WTC11 (cell line): ENCODE measurements around the gene SEC14L6. TPM values are rescaled to one million over a fixed set of nuclear protein-coding genes. Genes with fewer than 3 reads are reported as not detected.

Experiments
- ATAC-seq: fragments of 200-7000 bp; cut with Tn5 transposase; 2 replicates; pipeline ENCODE4 v1.10.0; 2021; ENCODE audit warnings: mild to moderate bottlenecking, moderate library complexity
- CTCF ChIA-PET: fragments of 300-600 bp; sonication (Branson Sonifier 250); formaldehyde crosslinking; loops from one replicate; lab custom pipeline; 2021; ENCODE audit warnings: antibody characterized with exemption; lab: Charles Lee
- POLR2A ChIA-PET: fragments of 350-600 bp; sonication (Branson Sonifier 250); formaldehyde crosslinking; loops from one replicate; lab custom pipeline; 2021; ENCODE audit warnings: antibody characterized with exemption; lab: Charles Lee
- DNase-seq: peaks from one replicate; pipeline ENCODE4 v3.0.0; 2021; ENCODE audit warnings: low spot score
- H3K27ac Mint-ChIP-seq: 2 replicates; pipeline ENCODE4 v1.8.0; 2021; ENCODE audit warnings: mixed read lengths
- H3K27me3 Mint-ChIP-seq: 2 replicates; pipeline ENCODE4 v1.8.0; 2021; ENCODE audit warnings: low read depth, mild to moderate bottlenecking, moderate library complexity, mixed read lengths
- H3K36me3 Mint-ChIP-seq: 2 replicates; pipeline ENCODE4 v1.8.0; 2021; ENCODE audit warnings: mixed read lengths
- H3K4me1 Mint-ChIP-seq: 2 replicates; pipeline ENCODE4 v1.8.0; 2022; ENCODE audit warnings: mixed read lengths
- H3K4me3 Mint-ChIP-seq: 2 replicates; pipeline ENCODE4 v1.8.0; 2021; ENCODE audit warnings: mild to moderate bottlenecking, moderate library complexity, mixed read lengths
- H3K9me3 Mint-ChIP-seq: 2 replicates; pipeline ENCODE4 v1.8.0; 2021; ENCODE audit warnings: mixed read lengths
- AR ChIP-seq: fragments of 250-450 bp; sonication (Bioruptor Pico); IDR thresholded peaks from 2 replicates; pipeline ENCODE4 v1.9.0; 2021; ENCODE audit warnings: mild to moderate bottlenecking
- ELF4 ChIP-seq: sonication (generic); formaldehyde crosslinking; IDR thresholded peaks from 2 replicates; pipeline ENCODE4 v1.8.1; 2022; ENCODE audit warnings: low read depth, mild to moderate bottlenecking, moderate library complexity, missing genetic modification reagents
- EMX1 ChIP-seq: fragments of 250-450 bp; sonication (Bioruptor Pico); IDR thresholded peaks from 2 replicates; pipeline ENCODE4 v1.8.0; 2021; ENCODE audit warnings: mild to moderate bottlenecking
- ERG ChIP-seq: fragments of 250-450 bp; sonication (Bioruptor Pico); IDR thresholded peaks from 2 replicates; pipeline ENCODE4 v1.8.0; 2021; ENCODE audit warnings: mild to moderate bottlenecking
- ESRRA ChIP-seq: sonication (generic); formaldehyde crosslinking; IDR thresholded peaks from 2 replicates; pipeline ENCODE4 v1.8.1; 2022; ENCODE audit warnings: mild to moderate bottlenecking, missing genetic modification reagents, borderline replicate concordance
- GRHL2 ChIP-seq: fragments of 250-450 bp; sonication (Bioruptor Pico); IDR thresholded peaks from 2 replicates; pipeline ENCODE4 v1.8.0; 2022; ENCODE audit warnings: mild to moderate bottlenecking, moderate library complexity; ENCODE audit not compliant: insufficient replicate concordance, severe bottlenecking
- HMGA2 ChIP-seq: fragments of 250-450 bp; sonication (Bioruptor Pico); IDR thresholded peaks from 2 replicates; pipeline ENCODE4 v1.4.0; 2021; ENCODE audit warnings: mild to moderate bottlenecking, moderate library complexity
- IRF2 ChIP-seq: sonication (generic); formaldehyde crosslinking; IDR thresholded peaks from 2 replicates; pipeline ENCODE4 v1.8.0; 2022; ENCODE audit warnings: low read depth, missing genetic modification reagents, borderline replicate concordance
- MXD4 ChIP-seq: fragments of 250-450 bp; sonication (Bioruptor Pico); IDR thresholded peaks from 2 replicates; pipeline ENCODE4 v1.8.0; 2021; ENCODE audit warnings: mild to moderate bottlenecking, moderate library complexity, borderline replicate concordance
- NFE2L1 ChIP-seq: sonication (generic); formaldehyde crosslinking; IDR thresholded peaks from 2 replicates; pipeline ENCODE4 v1.8.1; 2023; ENCODE audit warnings: missing genetic modification reagents
- NFYB ChIP-seq: sonication (generic); formaldehyde crosslinking; conservative IDR thresholded peaks from 2 replicates; pipeline ENCODE4 v1.8.0; 2022; ENCODE audit warnings: low read depth, missing genetic modification reagents
- NR1H2 ChIP-seq: sonication (generic); formaldehyde crosslinking; IDR thresholded peaks from 2 replicates; pipeline ENCODE4 v1.9.0; 2021; ENCODE audit warnings: mild to moderate bottlenecking, moderate library complexity, missing genetic modification reagents
- OVOL2 ChIP-seq: fragments of 250-450 bp; sonication (Bioruptor Pico); IDR thresholded peaks from 2 replicates; pipeline ENCODE4 v1.9.0; 2021; ENCODE audit warnings: mild to moderate bottlenecking, borderline replicate concordance
- PRDM15 ChIP-seq: sonication (generic); formaldehyde crosslinking; IDR thresholded peaks from 2 replicates; pipeline ENCODE4 v1.8.0; 2022; ENCODE audit warnings: missing genetic modification reagents
- PRRX2 ChIP-seq: fragments of 250-450 bp; sonication (Bioruptor Pico); IDR thresholded peaks from 2 replicates; pipeline ENCODE4 v1.8.0; 2021; ENCODE audit warnings: mild to moderate bottlenecking
- USF1 ChIP-seq: sonication (generic); formaldehyde crosslinking; IDR thresholded peaks from 2 replicates; pipeline ENCODE4 v1.8.0; 2022; ENCODE audit warnings: mild to moderate bottlenecking, missing genetic modification reagents
- USF2 ChIP-seq: sonication (generic); formaldehyde crosslinking; IDR thresholded peaks from 2 replicates; pipeline ENCODE4 v1.8.1; 2023; ENCODE audit warnings: mild to moderate bottlenecking, missing genetic modification reagents, moderate library complexity
- ZBTB43 ChIP-seq: sonication (generic); formaldehyde crosslinking; IDR thresholded peaks from 2 replicates; pipeline ENCODE4 v1.8.1; 2023; ENCODE audit warnings: mild to moderate bottlenecking, missing genetic modification reagents
- ZNF317 ChIP-seq: sonication (generic); formaldehyde crosslinking; IDR thresholded peaks from 2 replicates; pipeline ENCODE4 v1.8.1; 2023; ENCODE audit warnings: low read depth, mild to moderate bottlenecking, moderate library complexity, missing genetic modification reagents, borderline replicate concordance
- ZNF423 ChIP-seq: fragments of 250-450 bp; sonication (Bioruptor Pico); IDR thresholded peaks from 2 replicates; pipeline ENCODE4 v2.1.2; 2022; ENCODE audit warnings: mild to moderate bottlenecking, moderate library complexity
- total RNA-seq: library from RNA; stranded (reverse); gene quantifications from 3 replicates; pipeline ENCODE4 v1.2.3, GENCODE V29; 2021

SEC14L6 gene
- total RNA-seq, 1 experiment from 2014 or later = 1.6 TPM

- peaks cover 2% of the 10 kb centered on the region; the same call in 1 of the 2 replicates for H3K27me3 Mint-ChIP-seq
- no peak for DNase-seq
- TF ChIP-seq ZNF317 (CRISPR knock-in tag) = no peak
- no peak for TF ChIP-seq PRDM15 (CRISPR knock-in tag)
- no peak for TF ChIP-seq USF1
- no peak for TF ChIP-seq ZBTB43 (CRISPR knock-in tag)
- no peak for TF ChIP-seq NFE2L1 (CRISPR knock-in tag)
- no peak for TF ChIP-seq NR1H2 (CRISPR knock-in tag)
- no peak for TF ChIP-seq MXD4 (CRISPR knock-in tag)
- no peak for TF ChIP-seq ELF4 (CRISPR knock-in tag)
- TF ChIP-seq HMGA2 = no peak
- no peak for TF ChIP-seq ESRRA (CRISPR knock-in tag)
- TF ChIP-seq GRHL2 (CRISPR knock-in tag) = no peak
- TF ChIP-seq ZNF423 (CRISPR knock-in tag) = no peak
- TF ChIP-seq PRRX2 (CRISPR knock-in tag) = no peak
- TF ChIP-seq ERG (CRISPR knock-in tag) = no peak
- TF ChIP-seq, all 79 proteins: peak for 0
- Mint-ChIP-seq H3K9me3 (no peaks in the 10 kb centered on the region), H3K4me3 (no peak overlapping the region), H3K27ac (no peak overlapping the region), H3K4me1 (0 out of 2 replicates have a peak, but pooled peaks cover 3% of the 10 kb centered on the region), H3K36me3 (no peaks in the 10 kb centered on the region)
- ChIA-PET POLR2A (no interaction called here), CTCF (interaction anchor here (0.7 kb wide), 1 partner anchor 288 kb away, joined by 4 read pairs; no protein-coding TSS in a partner anchor)
- no peak for ATAC-seq
Measured at GRCh38 chr22:30497466-30498150, 48.9 kb downstream of the SEC14L6 start.

- CTCF ChIA-PET = no interaction called here
- Mint-ChIP-seq H3K27ac (no peak overlapping the region), H3K36me3 (no peaks in the 10 kb centered on the region), H3K9me3 (no peaks in the 10 kb centered on the region), H3K27me3 (peaks cover 2% of the 10 kb centered on the region; the same call in 1 of the 2 replicates), H3K4me3 (no peak overlapping the region), H3K4me1 (0 out of 2 replicates have a peak, but pooled peaks cover 3% of the 10 kb centered on the region)
- DNase-seq (no peak), ATAC-seq (no peak)
- POLR2A ChIA-PET = no interaction called here
- no peak for TF ChIP-seq OVOL2 (CRISPR knock-in tag)
- TF ChIP-seq ZBTB43 (CRISPR knock-in tag) = no peak
- no peak for TF ChIP-seq EMX1 (CRISPR knock-in tag)
- TF ChIP-seq IRF2 (CRISPR knock-in tag) = no peak
- TF ChIP-seq ESRRA (CRISPR knock-in tag) = no peak
- TF ChIP-seq NFYB (CRISPR knock-in tag) = no peak
- TF ChIP-seq AR = no peak
- no peak for TF ChIP-seq USF2 (CRISPR knock-in tag)
Measured at GRCh38 chr22:30495041-30495784, 51.3 kb downstream of the SEC14L6 start.
